Mesodermal cell (in vitro differentiated cells): Measurements from ENCODE around the gene RHEBL1. TPM values are rescaled to one million over a fixed set of nuclear protein-coding genes. Genes with fewer than 3 reads are reported as not detected.

Experiments used
- H3K27ac ChIP-seq: 2 replicates; pipeline ENCODE4 v1.7.0; 2013; ENCODE audit warnings: mild to moderate bottlenecking, low read depth, low read length, moderate library complexity; ENCODE audit not compliant: severe bottlenecking
- H3K36me3 ChIP-seq: 2 replicates; pipeline ENCODE4 v1.7.1; 2013; ENCODE audit warnings: mild to moderate bottlenecking, low read length, moderate library complexity; ENCODE audit not compliant: control insufficient read depth, insufficient read depth
- H3K4me1 ChIP-seq: one replicate; pipeline ENCODE4 v1.7.1; 2013; ENCODE audit warnings: mild to moderate bottlenecking, low read length; ENCODE audit not compliant: insufficient read depth, control insufficient read depth, poor library complexity, severe bottlenecking
- H3K4me3 ChIP-seq: 2 replicates; pipeline ENCODE4 v1.7.0; 2013; ENCODE audit warnings: low read length, control low read depth, mild to moderate bottlenecking; ENCODE audit not compliant: insufficient read depth, poor library complexity, severe bottlenecking; ENCODE audit errors: extremely low read depth
- H3K9me3 ChIP-seq: 2 replicates; pipeline ENCODE4 v1.7.1; 2013; ENCODE audit warnings: mild to moderate bottlenecking, low read length, moderate library complexity; ENCODE audit not compliant: control insufficient read depth
- WGBS, 2 experiments: methylation state at CpG; one replicate each; pipeline ENCODE4 v1.1.5; 2013; ENCODE audit warnings: missing lambda C conversion rate in 2 of 2; ENCODE audit not compliant: insufficient coverage in 2 of 2; 5-methylcytosine and 5-hydroxymethylcytosine counted together
- polyA plus RNA-seq, 2 experiments: library from polyadenylated mRNA; stranded (reverse); fragments of 50-300 nt; gene quantifications; one replicate each; pipeline ENCODE4 v1.2.3, GENCODE V29; 2013

The RHEBL1 gene
- 4.6 TPM for polyA plus RNA-seq (2013, experiment 1 of 2)
- polyA plus RNA-seq (2013, experiment 2 of 2): 4.5 TPM

GRCh38 chr12:49069507-49070346 is at the start of gene RHEBL1:
RHEBL1 (minus strand) TSS chr12:49069979; CDS start chr12:49069785, 194 bp downstream.
- 0% methylated on average over 45 to 49 of the region's 60 CpGs for WGBS, 2 experiments
- H3K27ac ChIP-seq: peak within 1 kb of the TSS; percentile 53
- H3K9me3 ChIP-seq: no peaks in the 10 kb centered on the region
- peaks cover 11% of the 10 kb centered on the region for H3K4me1 ChIP-seq
- H3K4me3 ChIP-seq: peak within 1 kb of the TSS; percentile 85
- H3K36me3 ChIP-seq: no peaks in the 10 kb centered on the region

- WGBS, 2 experiments: 61 to 68% methylated on average over 2 to 5 of the region's 6 CpGs
- Histone ChIP-seq H3K4me3 (peak overlapping the region; percentile 100), H3K4me1 (no peaks in the 10 kb centered on the region), H3K36me3 (peaks cover 15% of the 10 kb centered on the region), H3K9me3 (no peaks in the 10 kb centered on the region), H3K27ac (no peak overlapping the region)
Measured at GRCh38 chr12:49111206-49111605, 41.4 kb upstream of the RHEBL1 start.

- Histone ChIP-seq H3K4me1 (no peaks in the 10 kb centered on the region), H3K4me3 (peak within 1 kb of the TSS; percentile 100), H3K27ac (peak within 1 kb of the TSS; percentile 93), H3K36me3 (peaks cover 21% of the 10 kb centered on the region), H3K9me3 (no peaks in the 10 kb centered on the region)
- 0% methylated on average over 35 to 39 of the region's 43 CpGs for WGBS, 2 experiments
Measured at GRCh38 chr12:49110464-49111155, 40.8 kb upstream of the RHEBL1 start, which contains the start of gene LMBR1L. LMBR1L (minus strand) TSS chr12:49110847; CDS start chr12:49110555, 292 bp downstream.

- H3K4me3 ChIP-seq: peak overlapping the region; percentile 100
- H3K36me3 ChIP-seq: peaks cover 28% of the 10 kb centered on the region
- WGBS, 2 experiments: 2 to 7% methylated on average over 19 to 25 of the region's 33 CpGs
- peak overlapping the region; percentile 93 for H3K27ac ChIP-seq
- no peaks in the 10 kb centered on the region for H3K9me3 ChIP-seq
- no peaks in the 10 kb centered on the region for H3K4me1 ChIP-seq
Measured at GRCh38 chr12:49109641-49110463, 40.1 kb upstream of the RHEBL1 start.

- WGBS, 2 experiments: 91 to 100% methylated on average over 3 to 4 of the region's 4 CpGs
- Histone ChIP-seq H3K36me3 (peaks cover 37% of the 10 kb centered on the region), H3K4me3 (peak overlapping the region; percentile 100), H3K27ac (peak overlapping the region; percentile 36), H3K4me1 (no peaks in the 10 kb centered on the region), H3K9me3 (no peaks in the 10 kb centered on the region)
Measured at GRCh38 chr12:49108958-49109404, 39.2 kb upstream of the RHEBL1 start.

- no peaks in the 10 kb centered on the region for H3K4me1 ChIP-seq
- peaks cover 71% of the 10 kb centered on the region for H3K36me3 ChIP-seq
- H3K9me3 ChIP-seq: no peaks in the 10 kb centered on the region
- H3K4me3 ChIP-seq: no peak overlapping the region
- WGBS, 2 experiments: 95 to 100% methylated on average over 3 to 8 of the region's 9 CpGs
- no peak overlapping the region for H3K27ac ChIP-seq
Measured at GRCh38 chr12:49105504-49106084, 35.8 kb upstream of the RHEBL1 start.

GRCh38 chr12:49104822-49105221 is 35.0 kb upstream of the RHEBL1 start:
- Histone ChIP-seq H3K27ac (no peak overlapping the region), H3K36me3 (peaks cover 79% of the 10 kb centered on the region), H3K4me3 (no peak overlapping the region), H3K4me1 (no peaks in the 10 kb centered on the region), H3K9me3 (no peaks in the 10 kb centered on the region)
- 95 to 96% methylated on average over 3 of the region's 3 CpGs for WGBS, 2 experiments

- no peak overlapping the region for H3K4me3 ChIP-seq
- peaks cover 92% of the 10 kb centered on the region for H3K36me3 ChIP-seq
- no peak overlapping the region for H3K27ac ChIP-seq
- 88 to 92% methylated on average over 4 of the region's 6 CpGs for WGBS, 2 experiments
- no peaks in the 10 kb centered on the region for H3K4me1 ChIP-seq
- H3K9me3 ChIP-seq: no peaks in the 10 kb centered on the region
Measured at GRCh38 chr12:49100380-49100779, 30.6 kb upstream of the RHEBL1 start.

GRCh38 chr12:49098703-49099102 is 28.9 kb upstream of the RHEBL1 start:
- Histone ChIP-seq H3K9me3 (no peaks in the 10 kb centered on the region), H3K4me3 (no peak overlapping the region), H3K36me3 (peaks cover 75% of the 10 kb centered on the region), H3K27ac (no peak overlapping the region), H3K4me1 (peaks cover 9% of the 10 kb centered on the region)
- 100% methylated on average over 2 of the region's 2 CpGs; no CpG with 5 or more reads in 1 of the 2 experiments for WGBS, 2 experiments

- Histone ChIP-seq H3K4me3 (no peak overlapping the region), H3K9me3 (no peaks in the 10 kb centered on the region), H3K36me3 (peaks cover 69% of the 10 kb centered on the region), H3K4me1 (peaks cover 15% of the 10 kb centered on the region), H3K27ac (no peak overlapping the region)
- 55 to 79% methylated on average over 4 of the region's 4 CpGs for WGBS, 2 experiments
Measured at GRCh38 chr12:49098035-49098451, 28.3 kb upstream of the RHEBL1 start.
